Activated naive CD8-positive, alpha-beta T cell treated with anti-CD3 and anti-CD28 coated beads, Interleukin-2, amount 50 U/mL, for 24 hours (primary cell): ENCODE measurements around the gene TJP1.
"Not testable (repeated sequence)": the region's sequence is repeated elsewhere in the genome, so short reads cannot be mapped to it uniquely, and the experiment has no call there.

Source experiments
- ATAC-seq: fragments of 150-1000 bp; cut with Tn5 transposase; one replicate; pipeline ENCODE4 v1.10.0; 2021
- DNase-seq: peaks from one replicate; pipeline ENCODE4 v3.0.0; 2021
- H3K27ac Mint-ChIP-seq: one replicate; pipeline ENCODE4 v1.8.0; 2021; ENCODE audit warnings: mild to moderate bottlenecking, mixed read lengths
- H3K27me3 Mint-ChIP-seq: one replicate; pipeline ENCODE4 v1.8.0; 2021; ENCODE audit warnings: mixed read lengths
- H3K36me3 Mint-ChIP-seq: one replicate; pipeline ENCODE4 v1.8.0; 2021; ENCODE audit warnings: low read depth, mixed read lengths
- H3K4me1 Mint-ChIP-seq: one replicate; pipeline ENCODE4 v1.8.0; 2021; ENCODE audit warnings: mixed read lengths
- H3K4me3 Mint-ChIP-seq: one replicate; pipeline ENCODE4 v1.8.0; 2021; ENCODE audit warnings: mild to moderate bottlenecking, moderate library complexity, mixed read lengths
- H3K9me3 Mint-ChIP-seq: one replicate; pipeline ENCODE4 v1.8.0; 2021; ENCODE audit warnings: mixed read lengths

TJP1 gene

GRCh38 chr15:29792426-29793159 lies 29.7 kb downstream of the TJP1 start:
- no peaks in the 10 kb centered on the region for H3K36me3 Mint-ChIP-seq
- no peaks in the 10 kb centered on the region for H3K4me1 Mint-ChIP-seq
- no peak overlapping the region for H3K4me3 Mint-ChIP-seq
- DNase-seq (no peak), ATAC-seq (no peak)
- H3K27me3 Mint-ChIP-seq, result peaks cover 39% of the 10 kb centered on the region
- no peak overlapping the region for H3K27ac Mint-ChIP-seq
- H3K9me3 Mint-ChIP-seq, result peaks cover 6% of the 10 kb centered on the region

- peaks cover 27% of the 10 kb centered on the region for H3K27me3 Mint-ChIP-seq
- DNase-seq, result no peak
- peaks cover 6% of the 10 kb centered on the region for H3K9me3 Mint-ChIP-seq
- H3K36me3 Mint-ChIP-seq, result no peaks in the 10 kb centered on the region
- H3K27ac Mint-ChIP-seq, result no peak overlapping the region
- no peak overlapping the region for H3K4me3 Mint-ChIP-seq
- H3K4me1 Mint-ChIP-seq, result no peaks in the 10 kb centered on the region
- no peak for ATAC-seq
Observed at GRCh38 chr15:29790607-29791006, 31.7 kb downstream of the TJP1 start.

GRCh38 chr15:29789871-29790270 lies 32.4 kb downstream of the TJP1 start:
- H3K27me3 Mint-ChIP-seq, result peaks cover 27% of the 10 kb centered on the region
- H3K27ac Mint-ChIP-seq, result no peak overlapping the region
- H3K9me3 Mint-ChIP-seq, result peaks cover 6% of the 10 kb centered on the region

GRCh38 chr15:29788433-29789034 lies 33.7 kb downstream of the TJP1 start:
- Mint-ChIP-seq H3K36me3 (no peaks in the 10 kb centered on the region), H3K27me3 (peaks cover 18% of the 10 kb centered on the region), H3K4me1 (no peaks in the 10 kb centered on the region), H3K27ac (no peak overlapping the region), H3K9me3 (peaks cover 6% of the 10 kb centered on the region), H3K4me3 (no peak overlapping the region)
- ATAC-seq (no peak), DNase-seq (no peak)

More at GRCh38 chr15:29789871-29790270, 32.4 kb downstream of the TJP1 start:
- DNase-seq, result no peak
- no peak overlapping the region for H3K4me3 Mint-ChIP-seq
- ATAC-seq, result no peak
- no peaks in the 10 kb centered on the region for H3K4me1 Mint-ChIP-seq
- H3K36me3 Mint-ChIP-seq, result no peaks in the 10 kb centered on the region

- no peaks in the 10 kb centered on the region for H3K36me3 Mint-ChIP-seq
- DNase-seq (no peak), ATAC-seq (no peak)
- peaks cover 6% of the 10 kb centered on the region for H3K9me3 Mint-ChIP-seq
- no peak overlapping the region for H3K4me3 Mint-ChIP-seq
- no peaks in the 10 kb centered on the region for H3K4me1 Mint-ChIP-seq
- no peak overlapping the region for H3K27ac Mint-ChIP-seq
- peaks cover 13% of the 10 kb centered on the region for H3K27me3 Mint-ChIP-seq
Observed at GRCh38 chr15:29787767-29788166, 34.5 kb downstream of the TJP1 start.

GRCh38 chr15:29785642-29786041 lies 36.6 kb downstream of the TJP1 start:
- Mint-ChIP-seq H3K9me3 (no peaks in the 10 kb centered on the region), H3K4me1 (no peaks in the 10 kb centered on the region), H3K27ac (no peak overlapping the region), H3K27me3 (peaks cover 22% of the 10 kb centered on the region), H3K36me3 (no peaks in the 10 kb centered on the region), H3K4me3 (no peak overlapping the region)
- no peak for ATAC-seq
- DNase-seq, result no peak

- H3K27ac Mint-ChIP-seq, result no peak overlapping the region
- no peak for ATAC-seq
- DNase-seq, result no peak
Observed at GRCh38 chr15:29785136-29785535, 37.1 kb downstream of the TJP1 start.

GRCh38 chr15:29784413-29784812 lies 37.9 kb downstream of the TJP1 start:
- ATAC-seq (no peak), DNase-seq (no peak)
- peaks cover 23% of the 10 kb centered on the region for H3K27me3 Mint-ChIP-seq
- H3K4me1 Mint-ChIP-seq, result no peaks in the 10 kb centered on the region
- no peaks in the 10 kb centered on the region for H3K9me3 Mint-ChIP-seq
- H3K36me3 Mint-ChIP-seq, result no peaks in the 10 kb centered on the region
- H3K4me3 Mint-ChIP-seq, result no peak overlapping the region
- H3K27ac Mint-ChIP-seq, result no peak overlapping the region

More at GRCh38 chr15:29785136-29785535, 37.1 kb downstream of the TJP1 start:
- H3K36me3 Mint-ChIP-seq, result no peaks in the 10 kb centered on the region
- no peaks in the 10 kb centered on the region for H3K9me3 Mint-ChIP-seq
- H3K27me3 Mint-ChIP-seq, result peaks cover 19% of the 10 kb centered on the region
- no peak overlapping the region for H3K4me3 Mint-ChIP-seq
- no peaks in the 10 kb centered on the region for H3K4me1 Mint-ChIP-seq

GRCh38 chr15:29782816-29783215 lies 39.5 kb downstream of the TJP1 start:
- not testable (repeated sequence) for H3K27ac Mint-ChIP-seq, DNase-seq, H3K4me1 Mint-ChIP-seq, H3K36me3 Mint-ChIP-seq, H3K4me3 Mint-ChIP-seq, H3K9me3 Mint-ChIP-seq, ATAC-seq
- H3K27me3 Mint-ChIP-seq, result peaks cover 32% of the 10 kb centered on the region

GRCh38 chr15:29778382-29778781 lies 43.9 kb downstream of the TJP1 start:
- H3K27me3 Mint-ChIP-seq, result peaks cover 42% of the 10 kb centered on the region
- no peak overlapping the region for H3K27ac Mint-ChIP-seq
- H3K36me3 Mint-ChIP-seq, result no peaks in the 10 kb centered on the region
- ATAC-seq, result no peak
- no peaks in the 10 kb centered on the region for H3K4me1 Mint-ChIP-seq
- no peak overlapping the region for H3K4me3 Mint-ChIP-seq
- DNase-seq, result no peak
- H3K9me3 Mint-ChIP-seq, result no peaks in the 10 kb centered on the region

GRCh38 chr15:29776859-29777258 lies 45.4 kb downstream of the TJP1 start:
- Mint-ChIP-seq H3K27me3 (peaks cover 36% of the 10 kb centered on the region), H3K27ac (no peak overlapping the region), H3K9me3 (no peaks in the 10 kb centered on the region), H3K4me1 (no peaks in the 10 kb centered on the region), H3K4me3 (no peak overlapping the region), H3K36me3 (no peaks in the 10 kb centered on the region)
- no peak for ATAC-seq
- DNase-seq, result no peak

- no peak for DNase-seq
- Mint-ChIP-seq H3K4me1 (no peaks in the 10 kb centered on the region), H3K4me3 (no peak overlapping the region), H3K27me3 (peaks cover 29% of the 10 kb centered on the region), H3K27ac (no peak overlapping the region), H3K36me3 (no peaks in the 10 kb centered on the region), H3K9me3 (no peaks in the 10 kb centered on the region)
- no peak for ATAC-seq
Observed at GRCh38 chr15:29774900-29775299, 47.4 kb downstream of the TJP1 start.

GRCh38 chr15:29773816-29774215 lies 48.5 kb downstream of the TJP1 start:
- Mint-ChIP-seq H3K9me3 (no peaks in the 10 kb centered on the region), H3K36me3 (no peaks in the 10 kb centered on the region), H3K4me1 (no peaks in the 10 kb centered on the region), H3K27ac (no peak overlapping the region), H3K27me3 (peaks cover 20% of the 10 kb centered on the region), H3K4me3 (no peak overlapping the region)
- DNase-seq (no peak), ATAC-seq (no peak)

GRCh38 chr15:29773000-29773399 lies 49.3 kb downstream of the TJP1 start:
- H3K4me3 Mint-ChIP-seq, result no peak overlapping the region
- H3K4me1 Mint-ChIP-seq, result no peaks in the 10 kb centered on the region
- ATAC-seq (no peak), DNase-seq (no peak)
- no peaks in the 10 kb centered on the region for H3K36me3 Mint-ChIP-seq
- H3K27ac Mint-ChIP-seq, result no peak overlapping the region
- peaks cover 17% of the 10 kb centered on the region for H3K27me3 Mint-ChIP-seq
- no peaks in the 10 kb centered on the region for H3K9me3 Mint-ChIP-seq

- H3K9me3 Mint-ChIP-seq, result no peaks in the 10 kb centered on the region
- H3K4me1 Mint-ChIP-seq, result no peaks in the 10 kb centered on the region
- no peaks in the 10 kb centered on the region for H3K36me3 Mint-ChIP-seq
- ATAC-seq, result no peak
- peaks cover 26% of the 10 kb centered on the region for H3K27me3 Mint-ChIP-seq
- H3K27ac Mint-ChIP-seq, result no peak overlapping the region
- H3K4me3 Mint-ChIP-seq, result no peak overlapping the region
- no peak for DNase-seq
Observed at GRCh38 chr15:29770796-29771195, 51.5 kb downstream of the TJP1 start.
